Stimulated activated CD4-positive, alpha-beta T cell treated with anti-CD3 and anti-CD28 coated beads, Interleukin-4, amount 100 ng/mL, for 1 hour (primary cell): Measurements from ENCODE around the gene RGPD3.
A peak's percentile ranks its signal among the peaks of the same experiment; 100 is the strongest.
"Not testable (repeated sequence)": the region's sequence is repeated elsewhere in the genome, so short reads cannot be mapped to it uniquely, and the experiment has no call there.

Source experiments
- DNase-seq: peaks from one replicate; pipeline ENCODE4 v3.0.0-alpha.2; 2020

The RGPD3 gene

GRCh38 chr2:106479563-106479962 lies 11.3 kb upstream of the RGPD3 start:
- DNase-seq: not testable (repeated sequence)

DNA sequence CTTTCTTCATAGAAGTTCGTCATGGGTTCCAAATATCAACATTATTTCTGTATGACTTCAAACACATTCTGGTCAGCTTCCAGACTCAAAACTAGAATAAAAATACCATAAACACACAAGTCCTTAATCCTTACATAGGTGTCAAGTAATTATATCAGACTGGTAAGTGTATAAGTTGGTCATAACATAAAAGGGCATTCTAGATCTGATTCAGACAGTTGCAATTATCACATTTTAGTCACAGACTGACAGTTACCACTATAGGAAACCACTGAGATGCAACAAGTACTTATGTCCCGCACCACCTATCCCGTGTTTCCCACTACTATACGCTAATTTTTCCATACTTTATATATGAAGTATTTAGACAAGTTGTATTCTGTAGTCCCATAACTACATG lies 9.4 kb upstream of the RGPD3 start:
- not testable (repeated sequence) for DNase-seq

- peak; percentile 58 for DNase-seq
Observed at GRCh38 chr2:106470658-106471057, 2.4 kb upstream of the RGPD3 start.

DNA sequence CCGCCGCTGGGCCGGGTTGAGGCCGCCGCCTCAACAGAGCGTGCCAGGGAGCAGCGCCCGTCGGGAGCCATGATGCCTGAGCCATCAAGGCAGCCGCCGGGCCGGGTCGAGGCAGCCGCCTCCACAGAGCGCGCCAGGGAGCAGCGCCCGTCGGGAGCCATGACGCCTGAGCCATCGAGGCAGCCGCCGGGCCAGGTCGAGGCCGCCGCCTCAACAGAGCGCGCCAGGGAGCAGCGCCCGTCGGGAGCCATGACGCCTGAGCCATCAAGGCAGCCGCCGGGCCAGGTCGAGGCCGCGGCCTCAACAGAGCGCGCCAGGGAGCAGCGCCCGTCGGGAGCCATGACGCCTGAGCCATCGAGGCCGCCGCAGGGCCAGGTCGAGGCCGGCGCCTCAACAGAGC lies 697 bp downstream of the RGPD3 start:
- not testable (repeated sequence) for DNase-seq

DNA sequence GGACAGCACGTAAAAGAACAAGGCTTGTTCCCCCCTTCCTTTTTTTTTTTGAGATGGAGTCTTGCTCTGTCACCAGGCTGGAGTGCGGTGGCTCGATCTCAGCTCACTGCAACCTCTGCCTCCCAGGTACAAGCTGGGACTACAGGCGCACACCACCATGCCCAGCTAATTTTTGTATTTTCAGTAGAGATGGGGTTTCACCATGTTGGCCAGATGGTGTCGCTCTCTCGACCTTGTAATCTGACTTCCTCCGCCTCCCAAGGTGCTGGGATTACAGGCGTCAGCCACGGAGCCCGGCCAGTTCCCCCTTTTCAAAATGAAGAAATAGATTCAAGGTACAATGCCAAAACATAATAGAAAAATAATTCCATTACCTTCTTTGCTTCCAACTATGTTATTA lies 6.3 kb downstream of the RGPD3 start:
- DNase-seq: not testable (repeated sequence)

DNA sequence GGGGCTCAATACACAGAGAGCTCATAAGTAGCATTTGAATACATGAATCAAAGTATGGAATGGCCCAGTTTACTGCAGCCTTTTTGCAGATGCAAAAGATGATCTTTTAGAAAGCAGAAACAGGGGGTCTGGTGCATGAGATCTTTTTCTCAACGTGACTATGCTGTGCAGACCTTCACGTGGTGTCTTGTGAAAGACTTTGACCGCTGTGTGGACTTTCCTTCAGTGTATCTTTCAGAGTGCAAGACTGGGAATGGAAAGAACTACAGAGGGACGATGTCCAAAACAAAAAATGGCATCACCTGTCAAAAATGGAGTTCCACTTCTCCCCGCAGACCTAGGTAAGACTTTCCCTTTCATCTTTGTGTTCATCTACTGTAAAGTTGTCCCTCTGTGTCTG lies 77.5 kb downstream of the RGPD3 start:
- not testable (repeated sequence) for DNase-seq

DNA sequence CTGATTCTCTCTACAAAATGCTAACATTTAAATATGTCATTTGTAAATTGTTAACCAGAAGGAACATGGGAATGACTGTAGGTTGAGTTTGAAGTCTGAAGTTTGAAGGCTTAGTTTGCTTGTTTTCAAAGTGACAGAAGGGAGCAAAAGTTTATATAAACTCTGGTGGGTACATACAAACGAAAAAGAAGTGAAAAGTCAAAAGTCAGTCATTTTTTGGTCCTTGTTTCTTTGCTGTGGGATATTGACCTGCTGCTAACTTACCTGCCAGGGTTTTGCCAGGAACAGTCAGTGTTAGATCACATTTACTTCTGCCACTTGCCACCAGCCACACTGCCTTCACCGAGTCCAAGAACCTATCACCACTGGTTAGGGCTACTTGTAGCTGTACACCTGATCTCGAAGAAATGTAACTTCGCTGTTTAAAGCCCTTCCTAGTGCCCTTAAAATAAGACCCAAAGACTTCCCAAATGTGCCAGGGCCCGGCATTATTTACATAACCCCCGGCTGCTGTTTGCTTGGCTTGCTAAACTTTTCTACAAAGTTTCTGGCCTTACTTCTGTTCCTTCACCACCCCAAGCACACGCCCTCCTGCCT lies 79.3 kb downstream of the RGPD3 start:
- not testable (repeated sequence) for DNase-seq

DNA sequence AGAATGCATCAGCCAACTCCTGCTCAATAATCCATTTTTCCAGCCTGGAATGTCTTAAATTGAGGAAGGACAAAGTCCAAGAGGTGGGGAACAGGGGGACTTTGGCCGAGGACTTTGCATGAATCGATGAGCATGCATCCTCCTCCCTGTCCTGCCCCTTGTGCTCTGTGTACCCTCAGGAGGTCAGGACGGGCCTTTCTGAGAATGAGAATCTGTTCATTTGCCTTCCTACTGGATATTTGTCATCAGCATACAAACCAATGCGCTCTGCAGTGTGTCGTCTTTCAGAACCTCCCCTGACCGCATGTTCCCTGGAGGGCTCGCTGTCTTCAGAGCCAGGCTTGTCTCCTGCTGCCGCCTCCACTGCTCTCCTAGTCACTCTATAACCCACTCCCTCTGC lies 83.7 kb downstream of the RGPD3 start:
- DNase-seq: not testable (repeated sequence)

GRCh38 chr2:106381867-106382266 lies 86.3 kb downstream of the RGPD3 start:
- not testable (repeated sequence) for DNase-seq

- DNase-seq: not testable (repeated sequence)
Observed at GRCh38 chr2:106379567-106379966, 88.6 kb downstream of the RGPD3 start.

GRCh38 chr2:106369182-106369581 lies 99.0 kb downstream of the RGPD3 start:
- not testable (repeated sequence) for DNase-seq

- DNase-seq: no peak
Observed at GRCh38 chr2:106366204-106366885, 101.9 kb downstream of the RGPD3 start.

GRCh38 chr2:106363791-106364190 lies 104.4 kb downstream of the RGPD3 start:
- no peak for DNase-seq

- DNase-seq: no peak
Observed at GRCh38 chr2:106362789-106363188, 105.4 kb downstream of the RGPD3 start.

DNA sequence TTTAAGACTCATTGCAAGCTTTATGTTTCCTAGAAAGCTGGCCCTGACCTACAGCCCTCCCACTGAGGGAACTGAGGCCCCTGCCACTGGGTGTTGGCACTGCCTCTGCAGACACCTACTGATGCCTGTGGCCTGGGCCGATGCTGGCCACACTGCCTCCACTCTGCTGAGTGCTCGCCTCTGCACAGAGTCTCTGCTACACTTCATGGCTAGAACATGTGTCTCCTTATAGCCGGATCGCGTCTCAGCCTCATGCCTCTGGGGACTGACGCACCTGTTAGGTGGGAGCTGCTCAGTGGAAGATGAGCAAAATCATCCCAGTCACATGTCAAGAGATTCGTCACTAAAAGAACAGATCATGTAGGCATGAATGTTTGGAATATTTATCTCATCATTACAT lies 108.7 kb downstream of the RGPD3 start:
- DNase-seq: no peak

- no peak for DNase-seq
Observed at GRCh38 chr2:106358521-106358920, 109.7 kb downstream of the RGPD3 start.

- DNase-seq: no peak
Observed at GRCh38 chr2:106358081-106358480, 110.1 kb downstream of the RGPD3 start.

- no peak for DNase-seq
Observed at GRCh38 chr2:106356291-106356690, 111.9 kb downstream of the RGPD3 start.

DNA sequence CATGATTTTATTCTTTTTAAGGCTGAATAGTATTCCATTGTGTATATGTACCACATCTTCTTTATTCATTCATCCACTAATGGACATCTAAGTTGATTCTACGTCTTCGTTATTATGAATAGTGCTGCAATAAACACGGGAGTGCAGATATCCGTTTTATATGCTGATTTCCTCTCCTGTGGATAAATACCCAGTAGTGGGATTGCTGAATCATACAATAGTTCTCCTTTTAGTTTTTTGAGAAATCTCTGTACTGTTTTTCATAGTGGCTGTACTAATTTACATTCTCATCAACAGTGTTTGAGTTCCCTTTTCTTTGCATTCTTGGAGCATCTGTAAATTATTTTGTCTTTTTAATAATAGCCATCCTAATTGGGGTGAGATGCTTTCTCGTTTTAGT lies 114.5 kb downstream of the RGPD3 start:
- no peak for DNase-seq

GRCh38 chr2:106350980-106351379 lies 117.2 kb downstream of the RGPD3 start:
- no peak for DNase-seq

GRCh38 chr2:106344302-106344701 lies 123.9 kb downstream of the RGPD3 start:
- DNase-seq: no peak

GRCh38 chr2:106343274-106343673 lies 124.9 kb downstream of the RGPD3 start:
- no peak for DNase-seq

DNA sequence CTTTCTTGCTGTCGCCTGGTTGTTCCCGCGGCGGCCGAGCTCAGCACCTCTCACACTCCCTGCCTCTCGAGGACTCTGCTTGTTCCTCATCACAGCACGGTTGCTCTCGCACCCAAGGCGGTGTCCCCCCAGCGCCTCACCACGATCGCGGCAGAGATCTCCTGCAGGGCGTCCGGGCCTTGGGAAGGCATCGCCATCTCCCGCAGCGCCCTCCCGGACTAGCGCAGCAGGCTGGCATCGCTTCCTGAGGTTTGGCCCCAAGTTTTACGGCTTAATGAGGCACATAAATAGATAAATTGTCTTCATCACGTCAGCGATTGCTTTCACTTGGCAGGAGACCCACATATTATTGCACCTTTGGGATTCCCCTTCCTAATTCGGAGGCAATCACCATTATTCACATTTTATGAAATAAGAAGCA lies 125.4 kb downstream of the RGPD3 start:
- no peak for DNase-seq

- DNase-seq: no peak
Observed at GRCh38 chr2:106341666-106342065, 126.5 kb downstream of the RGPD3 start.
